MM.1S (cell line): ENCODE measurements around the gene TMEM184B.

Experiments
- DNase-seq: peaks from one replicate; pipeline ENCODE4 v3.0.0-alpha.2; 2015
- H2AFZ ChIP-seq: fragments of 300-600 bp; sonication (generic); 2 replicates; pipeline ENCODE4 v1.6.0; 2016; ENCODE audit warnings: antibody characterized with exemption, low read length
- H3F3A ChIP-seq: fragments of 300-600 bp; sonication (generic); 2 replicates; pipeline ENCODE4 v1.6.1; 2016; ENCODE audit warnings: mild to moderate bottlenecking, antibody characterized with exemption, low read length, moderate library complexity, mixed read lengths; ENCODE audit not compliant: insufficient read depth
- H3K27ac ChIP-seq: fragments of 300-600 bp; sonication (generic); 2 replicates; pipeline ENCODE4 v1.5.1; 2016; ENCODE audit warnings: mild to moderate bottlenecking, low read length
- H3K27me3 ChIP-seq: fragments of 300-600 bp; sonication (generic); replicated peaks from 2 replicates; pipeline ENCODE4 v1.6.0; 2016; ENCODE audit warnings: low read length; ENCODE audit not compliant: insufficient read depth
- H3K36me3 ChIP-seq: fragments of 300-600 bp; sonication (generic); replicated peaks from 2 replicates; pipeline ENCODE4 v1.6.1; 2016; ENCODE audit warnings: mild to moderate bottlenecking, low read length, mixed read lengths; ENCODE audit not compliant: insufficient read depth
- H3K4me1 ChIP-seq: fragments of 300-600 bp; sonication (generic); 2 replicates; pipeline ENCODE4 v1.6.1; 2016; ENCODE audit warnings: low read length, mixed read lengths
- H3K4me2 ChIP-seq: fragments of 300-600 bp; sonication (generic); 2 replicates; pipeline ENCODE4 v1.6.0; 2016; ENCODE audit warnings: low read depth, low read length
- H3K4me3 ChIP-seq: fragments of 300-600 bp; sonication (generic); 2 replicates; pipeline ENCODE4 v1.5.1; 2016; ENCODE audit warnings: low read length, mixed read lengths
- H3K79me2 ChIP-seq: fragments of 300-600 bp; sonication (generic); 2 replicates; pipeline ENCODE4 v1.6.1; 2016; ENCODE audit warnings: mixed run types, low read length, mixed read lengths
- H3K9ac ChIP-seq: fragments of 300-600 bp; sonication (generic); 2 replicates; pipeline ENCODE4 v1.6.1; 2016; ENCODE audit warnings: low read length, mixed read lengths
- H3K9me2 ChIP-seq: fragments of 300-600 bp; sonication (generic); replicated peaks from 2 replicates; pipeline ENCODE4 v1.6.1; 2016; ENCODE audit warnings: mild to moderate bottlenecking, low read length, mixed read lengths; ENCODE audit not compliant: insufficient read depth
- H3K9me3 ChIP-seq: fragments of 300-600 bp; sonication (generic); replicated peaks from 2 replicates; pipeline ENCODE4 v1.6.1; 2016; ENCODE audit warnings: mild to moderate bottlenecking, low read length, mixed read lengths; ENCODE audit not compliant: insufficient read depth
- H4K20me1 ChIP-seq: fragments of 300-600 bp; sonication (generic); 2 replicates; pipeline ENCODE4 v1.6.1; 2016; ENCODE audit warnings: mild to moderate bottlenecking, low read length, moderate library complexity, mixed read lengths; ENCODE audit not compliant: insufficient read depth
- CTCF ChIP-seq: fragments of 300-600 bp; sonication (generic); IDR thresholded peaks from 2 replicates; pipeline ENCODE4 v1.5.1; 2016; ENCODE audit warnings: antibody characterized with exemption, low read length, mixed read lengths
- EZH2 ChIP-seq: fragments of 300-600 bp; sonication (generic); optimal IDR thresholded peaks from 2 replicates; pipeline ENCODE3; 2017; ENCODE audit warnings: low read depth, mild to moderate bottlenecking, antibody characterized with exemption, low read length, mixed read lengths
- EZH2phosphoT487 ChIP-seq: fragments of 300-600 bp; sonication (generic); IDR thresholded peaks from 2 replicates; pipeline ENCODE4 v1.6.1; 2018; ENCODE audit warnings: antibody characterized with exemption, low read length

Gene TMEM184B

GRCh38 chr22:38193580-38193979, 79.2 kb downstream of the TMEM184B start:
- no peak overlapping the region for H3K9ac ChIP-seq
- H3K4me1 ChIP-seq: peaks cover 13% of the 10 kb centered on the region
- H3F3A ChIP-seq: peaks cover 4% of the 10 kb centered on the region; the same call in 1 of the 2 replicates
- no peaks in the 10 kb centered on the region for H3K9me3 ChIP-seq
- H2AFZ ChIP-seq: no peak overlapping the region
- no peaks in the 10 kb centered on the region for H3K9me2 ChIP-seq
- no peaks in the 10 kb centered on the region for H3K36me3 ChIP-seq
- no peak overlapping the region for H3K4me3 ChIP-seq
- H4K20me1 ChIP-seq: no peaks in the 10 kb centered on the region
- DNase-seq: no peak
- H3K27me3 ChIP-seq: no peaks in the 10 kb centered on the region
- no peak for TF ChIP-seq EZH2
- TF ChIP-seq EZH2phosphoT487: no peak
- no peak for TF ChIP-seq CTCF
- H3K27ac ChIP-seq: no peak overlapping the region
- no peak overlapping the region for H3K4me2 ChIP-seq
- H3K79me2 ChIP-seq: no peaks in the 10 kb centered on the region

- no peaks in the 10 kb centered on the region for H4K20me1 ChIP-seq
- peaks cover 4% of the 10 kb centered on the region; the same call in 1 of the 2 replicates for H3F3A ChIP-seq
- no peaks in the 10 kb centered on the region for H3K27me3 ChIP-seq
- no peaks in the 10 kb centered on the region for H3K79me2 ChIP-seq
- H3K27ac ChIP-seq: no peak overlapping the region
- no peak overlapping the region for H3K4me2 ChIP-seq
- peaks cover 11% of the 10 kb centered on the region for H3K4me1 ChIP-seq
- H2AFZ ChIP-seq: no peak overlapping the region
- H3K4me3 ChIP-seq: no peak overlapping the region
- no peaks in the 10 kb centered on the region for H3K9me3 ChIP-seq
- H3K36me3 ChIP-seq: no peaks in the 10 kb centered on the region
- TF ChIP-seq EZH2: no peak
- TF ChIP-seq EZH2phosphoT487: no peak
- no peak for TF ChIP-seq CTCF
- no peak for DNase-seq
- H3K9ac ChIP-seq: no peak overlapping the region
- no peaks in the 10 kb centered on the region for H3K9me2 ChIP-seq
These were observed 80.3 kb downstream of the TMEM184B start for GRCh38 chr22:38192475-38192863.

- Histone ChIP-seq H3K79me2 (no peaks in the 10 kb centered on the region), H4K20me1 (no peaks in the 10 kb centered on the region), H3K9me3 (no peaks in the 10 kb centered on the region), H3K27me3 (no peaks in the 10 kb centered on the region), H3F3A (peaks cover 4% of the 10 kb centered on the region; the same call in 1 of the 2 replicates), H3K4me3 (no peak overlapping the region), H3K4me1 (peaks cover 11% of the 10 kb centered on the region), H3K4me2 (no peak overlapping the region), H3K27ac (no peak overlapping the region), H3K9ac (no peak overlapping the region), H3K9me2 (no peaks in the 10 kb centered on the region), H3K36me3 (no peaks in the 10 kb centered on the region), H2AFZ (no peak overlapping the region)
- DNase-seq: no peak
- no peak for TF ChIP-seq CTCF
- no peak for TF ChIP-seq EZH2
- TF ChIP-seq EZH2phosphoT487: no peak
These were observed 80.9 kb downstream of the TMEM184B start for GRCh38 chr22:38191731-38192474.
